Stimulated activated CD4-positive, alpha-beta T cell treated with anti-CD3 and anti-CD28 coated beads, Interleukin-4, amount 100 ng/mL, for 24 hours (primary cell): ENCODE results near the gene HLCS.

Source experiments
- DNase-seq: peaks from one replicate; pipeline ENCODE4 v3.0.0-alpha.2; 2020

The HLCS gene

GRCh38 chr21:36985751-36986594 lies 19.5 kb upstream of the HLCS start:
- DNase-seq, result no peak

- no peak for DNase-seq
Measured at GRCh38 chr21:36981977-36982700, 15.7 kb upstream of the HLCS start.

GRCh38 chr21:36981049-36981391 lies 14.6 kb upstream of the HLCS start:
- no peak for DNase-seq

GRCh38 chr21:36980280-36981048 lies 14.0 kb upstream of the HLCS start:
- no peak for DNase-seq

GRCh38 chr21:36976882-36977651 lies 10.6 kb upstream of the HLCS start:
- DNase-seq, result no peak

GRCh38 chr21:36976228-36976861 lies 9.9 kb upstream of the HLCS start:
- DNase-seq, result no peak

- DNase-seq, result no peak
Measured at GRCh38 chr21:36974851-36975192, 8.4 kb upstream of the HLCS start.

GRCh38 chr21:36973986-36974850 lies 7.7 kb upstream of the HLCS start:
- DNase-seq, result no peak

GRCh38 chr21:36968976-36969375 lies 2.5 kb upstream of the HLCS start:
- DNase-seq, result no peak

GRCh38 chr21:36968414-36968813 lies 1.9 kb upstream of the HLCS start:
- DNase-seq, result no peak

GRCh38 chr21:36966821-36967768 lies 626 bp upstream of the HLCS start:
- no peak for DNase-seq

- no peak for DNase-seq
Measured at GRCh38 chr21:36965720-36966065, 776 bp downstream of the HLCS start.

- DNase-seq, result no peak
Measured at GRCh38 chr21:36964827-36965719, 1.4 kb downstream of the HLCS start.

- DNase-seq, result no peak
Measured at GRCh38 chr21:36964398-36964797, 2.1 kb downstream of the HLCS start.

- DNase-seq, result no peak
Measured at GRCh38 chr21:36962098-36962780, 4.2 kb downstream of the HLCS start.

GRCh38 chr21:36960676-36961284 lies 5.7 kb downstream of the HLCS start:
- DNase-seq, result no peak

GRCh38 chr21:36959020-36959835 lies 7.2 kb downstream of the HLCS start:
- DNase-seq, result no peak
